ENCODE data around the gene ANKRD13D. TPM values are rescaled to one million over a fixed set of nuclear protein-coding genes. Genes with fewer than 3 reads are reported as not detected.

Gene ANKRD13D
- total RNA-seq, 2 donors from 2014 or later = 56.6 to 58.6 TPM

- H3K4me3 ChIP-seq (ENCODE audit: low read length) = no peak overlapping the region
- WGBS, 2 experiments (ENCODE audit: insufficient coverage in 1 of 2, insufficient read length in 1 of 2) = 92 to 98% methylated on average over 11 of the region's 11 CpGs
- peak; percentile 29 for DNase-seq
- H3K27me3 ChIP-seq (ENCODE audit: control insufficient read depth, insufficient read depth, low read length, poor library complexity, severe bottlenecking) = no peaks in the 10 kb centered on the region
- peaks cover 4% of the 10 kb centered on the region for H3K36me3 ChIP-seq (ENCODE audit: control insufficient read depth, insufficient read depth, low read length)
- Mint-ChIP-seq H3K4me3 (no peak overlapping the region), H3K36me3 (ENCODE audit: low read depth) (peaks cover 14% of the 10 kb centered on the region), H3K9me3 (no peaks in the 10 kb centered on the region), H3K4me1 (peaks cover 2% of the 10 kb centered on the region), H3K27me3 (ENCODE audit: insufficient read depth) (peaks cover 2% of the 10 kb centered on the region), H3K27ac (no peak overlapping the region)
- H3K27ac ChIP-seq (ENCODE audit: low read depth, low read length) = no peak overlapping the region
- TF ChIP-seq, protein P1, sequence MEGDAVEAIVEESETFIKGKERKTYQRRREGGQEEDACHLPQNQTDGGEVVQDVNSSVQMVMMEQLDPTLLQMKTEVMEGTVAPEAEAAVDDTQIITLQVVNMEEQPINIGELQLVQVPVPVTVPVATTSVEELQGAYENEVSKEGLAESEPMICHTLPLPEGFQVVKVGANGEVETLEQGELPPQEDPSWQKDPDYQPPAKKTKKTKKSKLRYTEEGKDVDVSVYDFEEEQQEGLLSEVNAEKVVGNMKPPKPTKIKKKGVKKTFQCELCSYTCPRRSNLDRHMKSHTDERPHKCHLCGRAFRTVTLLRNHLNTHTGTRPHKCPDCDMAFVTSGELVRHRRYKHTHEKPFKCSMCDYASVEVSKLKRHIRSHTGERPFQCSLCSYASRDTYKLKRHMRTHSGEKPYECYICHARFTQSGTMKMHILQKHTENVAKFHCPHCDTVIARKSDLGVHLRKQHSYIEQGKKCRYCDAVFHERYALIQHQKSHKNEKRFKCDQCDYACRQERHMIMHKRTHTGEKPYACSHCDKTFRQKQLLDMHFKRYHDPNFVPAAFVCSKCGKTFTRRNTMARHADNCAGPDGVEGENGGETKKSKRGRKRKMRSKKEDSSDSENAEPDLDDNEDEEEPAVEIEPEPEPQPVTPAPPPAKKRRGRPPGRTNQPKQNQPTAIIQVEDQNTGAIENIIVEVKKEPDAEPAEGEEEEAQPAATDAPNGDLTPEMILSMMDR (conservative IDR thresholded peaks at IDR 0.05) = no peak
- no peaks in the 10 kb centered on the region for H3K4me1 ChIP-seq (ENCODE audit: control insufficient read depth, insufficient read depth, low read length)
- H3K9me3 ChIP-seq (ENCODE audit: control insufficient read depth, low read length) = no peaks in the 10 kb centered on the region
- no peak overlapping the region for H3K9ac ChIP-seq (ENCODE audit: extremely low read depth, low read length, poor library complexity, severe bottlenecking)
Observed at GRCh38 chr11:67309166-67309565, 20.1 kb downstream of the ANKRD13D start.

GRCh38 chr11:67309661-67310061 lies 20.6 kb downstream of the ANKRD13D start:
- Mint-ChIP-seq H3K27me3 (ENCODE audit: insufficient read depth) (peaks cover under 1% of the 10 kb centered on the region), H3K4me1 (peaks cover under 1% of the 10 kb centered on the region), H3K36me3 (ENCODE audit: low read depth) (peaks cover 13% of the 10 kb centered on the region), H3K4me3 (no peak overlapping the region), H3K9me3 (no peaks in the 10 kb centered on the region), H3K27ac (no peak overlapping the region)
- peak; percentile 24 for DNase-seq
- H3K9ac ChIP-seq (ENCODE audit: extremely low read depth, low read length, poor library complexity, severe bottlenecking) = no peak overlapping the region
- no peaks in the 10 kb centered on the region for H3K27me3 ChIP-seq (ENCODE audit: control insufficient read depth, insufficient read depth, low read length, poor library complexity, severe bottlenecking)
- H3K4me3 ChIP-seq (ENCODE audit: low read length) = no peak overlapping the region
- TF ChIP-seq, protein P1 (conservative IDR thresholded peaks at IDR 0.05) = no peak
- peaks cover 4% of the 10 kb centered on the region for H3K36me3 ChIP-seq (ENCODE audit: control insufficient read depth, insufficient read depth, low read length)
- no peaks in the 10 kb centered on the region for H3K9me3 ChIP-seq (ENCODE audit: control insufficient read depth, low read length)
- 91 to 100% methylated on average over 5 to 14 of the region's 14 CpGs for WGBS, 2 experiments (ENCODE audit: insufficient coverage in 1 of 2, insufficient read length in 1 of 2)
- no peaks in the 10 kb centered on the region for H3K4me1 ChIP-seq (ENCODE audit: control insufficient read depth, insufficient read depth, low read length)
- no peak overlapping the region for H3K27ac ChIP-seq (ENCODE audit: low read depth, low read length)

DNA sequence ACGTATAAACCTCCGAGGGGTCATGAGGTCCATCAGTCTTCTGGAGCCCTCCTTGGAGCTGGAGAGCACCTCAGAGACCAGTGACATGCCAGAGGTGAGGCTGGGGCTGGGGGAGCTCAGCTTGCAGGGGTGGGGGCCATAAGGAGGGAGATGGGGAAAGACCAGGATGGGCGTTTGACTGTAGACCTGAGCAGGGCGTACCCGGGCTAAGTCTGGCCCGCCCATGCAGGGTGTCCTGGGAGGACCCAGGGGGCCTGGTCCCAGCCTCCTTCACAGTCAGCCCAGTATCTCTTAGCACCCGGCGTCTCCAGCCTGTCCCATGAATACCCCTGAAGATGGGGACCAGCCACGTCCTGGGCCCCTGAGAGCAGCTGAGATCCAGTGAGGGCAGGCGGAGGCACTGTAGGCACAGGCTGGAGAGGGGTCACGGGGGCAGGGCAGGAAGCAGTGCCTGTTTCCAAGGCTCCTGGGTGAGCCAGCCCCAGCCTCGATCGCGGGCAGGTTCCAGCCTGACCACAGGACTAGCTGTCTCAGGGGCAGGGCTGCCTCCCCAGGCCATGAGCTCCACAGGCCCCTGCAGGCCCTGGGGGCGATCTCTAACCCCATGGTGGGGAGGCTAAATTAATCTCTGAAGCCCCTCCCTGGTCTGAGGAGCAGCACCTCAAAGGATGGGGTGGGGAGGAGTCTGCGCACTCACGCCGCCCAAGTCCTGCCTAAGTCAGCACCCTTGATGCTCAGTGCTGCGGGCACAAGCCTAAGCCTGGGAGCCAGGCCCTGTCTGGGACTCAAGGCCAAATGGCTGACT lies 21.3 kb downstream of the ANKRD13D start:
- no peak overlapping the region for H3K4me3 Mint-ChIP-seq

More for the DNA sequence above, 21.3 kb downstream of the ANKRD13D start:
- H3K9me3 ChIP-seq (ENCODE audit: control insufficient read depth, low read length) = no peaks in the 10 kb centered on the region
- Mint-ChIP-seq H3K4me1 (no peaks in the 10 kb centered on the region), H3K27me3 (ENCODE audit: insufficient read depth) (no peaks in the 10 kb centered on the region), H3K27ac (no peak overlapping the region), H3K9me3 (no peaks in the 10 kb centered on the region), H3K36me3 (ENCODE audit: low read depth) (peaks cover 10% of the 10 kb centered on the region)
- TF ChIP-seq, protein P1 (conservative IDR thresholded peaks at IDR 0.05) = no peak
- H3K27me3 ChIP-seq (ENCODE audit: control insufficient read depth, insufficient read depth, low read length, poor library complexity, severe bottlenecking) = no peaks in the 10 kb centered on the region
- no peak overlapping the region for H3K9ac ChIP-seq (ENCODE audit: extremely low read depth, low read length, poor library complexity, severe bottlenecking)
- no peaks in the 10 kb centered on the region for H3K4me1 ChIP-seq (ENCODE audit: control insufficient read depth, insufficient read depth, low read length)
- 94 to 95% methylated on average over 15 to 19 of the region's 19 CpGs for WGBS, 2 experiments (ENCODE audit: insufficient coverage in 1 of 2, insufficient read length in 1 of 2)
- peaks cover 4% of the 10 kb centered on the region for H3K36me3 ChIP-seq (ENCODE audit: control insufficient read depth, insufficient read depth, low read length)
- H3K27ac ChIP-seq (ENCODE audit: low read depth, low read length) = no peak overlapping the region
- DNase-seq = peak; percentile 42
- H3K4me3 ChIP-seq (ENCODE audit: low read length) = no peak overlapping the region

All from endodermal cell (in vitro differentiated cells).